Neutrophil (primary cell): ENCODE measurements around the gene AATK.
A peak's percentile ranks its signal among the peaks of the same experiment; 100 is the strongest.

Experiments used
- H3K27ac ChIP-seq: fragments of 200-600 bp; sonication (generic); 2 replicates; pipeline ENCODE4 v1.5.1; 2016; ENCODE audit warnings: mild to moderate bottlenecking, moderate library complexity
- H3K27me3 ChIP-seq: fragments of 200-600 bp; sonication (generic); 2 replicates; pipeline ENCODE4 v1.6.0; 2016; ENCODE audit warnings: mild to moderate bottlenecking
- H3K36me3 ChIP-seq: fragments of 200-600 bp; sonication (generic); 2 replicates; pipeline ENCODE4 v1.5.1; 2017
- H3K4me1 ChIP-seq, 2 experiments: fragments of 200-600 bp in 1 of 2; sonication (generic) in 1 of 2; 1 replicate in 1 of 2; 2 replicates in 1 of 2; pipeline versions ENCODE4 v1.5.1 to v1.6.1; 2013 to 2016; ENCODE audit warnings: low read depth in 1 of 2, low read length in 1 of 2, mild to moderate bottlenecking in 1 of 2, moderate library complexity in 1 of 2; ENCODE audit not compliant: control insufficient read depth in 1 of 2, insufficient read depth in 1 of 2
- H3K4me3 ChIP-seq, 2 experiments: fragments of 200-600 bp in 1 of 2; sonication (generic) in 1 of 2; 1 replicate in 1 of 2; 2 replicates in 1 of 2; pipeline ENCODE4 v1.5.1; 2013 to 2016; ENCODE audit warnings: low read depth in 1 of 2, low read length in 1 of 2, mild to moderate bottlenecking in 1 of 2, moderate library complexity in 1 of 2
- H3K9me3 ChIP-seq: fragments of 200-600 bp; sonication (generic); 2 replicates; pipeline ENCODE4 v1.5.1; 2016
- CTCF ChIP-seq: fragments of 200-600 bp; sonication (generic); IDR thresholded peaks from 2 replicates; pipeline ENCODE4 v1.5.1; 2016; ENCODE audit warnings: antibody characterized with exemption

Gene AATK

DNA sequence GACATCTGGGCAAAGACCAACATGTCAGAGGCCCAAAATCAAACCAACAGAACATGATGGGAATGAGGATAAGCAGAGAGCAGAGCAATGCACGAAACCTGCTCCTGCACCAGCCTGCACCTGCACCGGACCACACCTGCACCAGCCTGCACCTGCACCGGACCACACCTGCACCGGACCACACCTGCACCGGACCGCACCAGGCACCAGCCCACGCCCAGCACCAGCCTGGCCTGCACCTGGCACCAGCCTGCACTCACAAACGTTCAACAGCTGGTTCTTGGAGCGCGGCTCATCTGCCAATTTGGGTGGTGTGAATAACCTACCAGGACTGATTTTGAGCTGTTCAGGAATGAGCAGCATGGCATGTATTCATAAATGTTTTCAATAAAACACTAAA lies 38.6 kb upstream of the AATK start:
- H3K27me3 ChIP-seq, result no peaks in the 10 kb centered on the region
- H3K4me1 ChIP-seq, result peaks cover 0 to 3% of the 10 kb centered on the region in 2 experiments
- no peak overlapping the region for H3K27ac ChIP-seq
- H3K4me3 ChIP-seq, result no peak overlapping the region
- TF ChIP-seq CTCF, result no peak
- no peaks in the 10 kb centered on the region for H3K9me3 ChIP-seq
- peaks cover 6% of the 10 kb centered on the region for H3K36me3 ChIP-seq

DNA sequence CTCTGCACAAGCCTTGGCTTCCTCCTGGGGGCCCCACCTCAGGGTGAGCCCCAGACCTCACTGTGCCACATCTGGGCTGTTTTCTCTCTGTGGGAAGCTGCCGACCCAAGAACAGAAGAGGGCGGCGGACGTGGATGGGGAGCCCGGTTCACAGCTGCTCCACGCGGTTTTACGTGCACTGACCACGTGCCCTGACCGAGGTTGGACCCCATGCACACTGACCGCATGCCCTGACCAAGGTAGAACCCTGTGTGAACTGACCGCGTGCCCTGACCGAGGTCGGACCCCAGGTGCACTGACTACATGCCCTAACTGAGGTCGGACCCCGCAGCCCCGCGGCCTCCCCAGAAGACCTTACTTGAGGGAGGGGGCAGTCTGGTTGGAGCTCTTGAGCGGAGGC lies 37.1 kb upstream of the AATK start:
- H3K36me3 ChIP-seq, result peaks cover 20% of the 10 kb centered on the region
- H3K27me3 ChIP-seq, result no peaks in the 10 kb centered on the region
- peaks cover 0 to 3% of the 10 kb centered on the region in 2 experiments for H3K4me1 ChIP-seq
- no peak for TF ChIP-seq CTCF
- no peak overlapping the region for H3K4me3 ChIP-seq
- no peak overlapping the region for H3K27ac ChIP-seq
- no peaks in the 10 kb centered on the region for H3K9me3 ChIP-seq

- Histone ChIP-seq H3K4me3 (no peak overlapping the region), H3K27ac (no peak overlapping the region), H3K9me3 (no peaks in the 10 kb centered on the region), H3K4me1 (peaks cover 0 to 3% of the 10 kb centered on the region in 2 experiments), H3K36me3 (peaks cover 21% of the 10 kb centered on the region), H3K27me3 (no peaks in the 10 kb centered on the region)
- TF ChIP-seq CTCF, result no peak
Observed at GRCh38 chr17:81202318-81202717, 36.3 kb upstream of the AATK start.

GRCh38 chr17:81200695-81201580 lies 34.9 kb upstream of the AATK start:
- H3K4me1 ChIP-seq, result peaks cover 0 to 3% of the 10 kb centered on the region in 2 experiments
- H3K36me3 ChIP-seq, result peaks cover 32% of the 10 kb centered on the region
- no peaks in the 10 kb centered on the region for H3K27me3 ChIP-seq
- no peak overlapping the region for H3K4me3 ChIP-seq
- peak; percentile 64 for TF ChIP-seq CTCF
- no peaks in the 10 kb centered on the region for H3K9me3 ChIP-seq
- H3K27ac ChIP-seq, result no peak overlapping the region

- no peaks in the 10 kb centered on the region for H3K27me3 ChIP-seq
- no peaks in the 10 kb centered on the region for H3K9me3 ChIP-seq
- no peak overlapping the region for H3K27ac ChIP-seq
- peaks cover 0 to 3% of the 10 kb centered on the region in 2 experiments for H3K4me1 ChIP-seq
- H3K36me3 ChIP-seq, result peaks cover 33% of the 10 kb centered on the region
- TF ChIP-seq CTCF, result no peak
- H3K4me3 ChIP-seq, result no peak overlapping the region
Observed at GRCh38 chr17:81200201-81200600, 34.2 kb upstream of the AATK start.
